Measurements from ENCODE around the gene CHMP2A. TPM values are rescaled to one million over a fixed set of nuclear protein-coding genes. Genes with fewer than 3 reads are reported as not detected.

Gene CHMP2A
- total RNA-seq, 1 donor: 106 TPM

GRCh38 chr19:58558623-58559274 is 3.8 kb upstream of the CHMP2A start:
- Histone ChIP-seq H3K27ac (ENCODE audit: low read depth, low read length) (peak overlapping the region; percentile 99), H3K27me3 (ENCODE audit: insufficient read depth, low read length) (peaks cover 6% of the 10 kb centered on the region), H3K79me2 (ENCODE audit: insufficient read depth, low read length) (peaks cover 40% of the 10 kb centered on the region), H3K4me2 (ENCODE audit: insufficient read depth, low read length) (peak overlapping the region; percentile 93), H3K36me3 (ENCODE audit: insufficient read depth, low read length) (peaks cover 16% of the 10 kb centered on the region), H3K4me1 (ENCODE audit: insufficient read depth, low read length) (peaks cover 46% of the 10 kb centered on the region), H2AFZ (ENCODE audit: low read length) (peak overlapping the region; percentile 92), H3K9me3 (ENCODE audit: low read depth, low read length) (no peaks in the 10 kb centered on the region), H3K4me3 (ENCODE audit: insufficient read depth, low read length) (peak overlapping the region; percentile 87), H4K20me1 (ENCODE audit: insufficient read depth, low read length) (peaks cover 12% of the 10 kb centered on the region)
- TF ChIP-seq CTCF (IDR thresholded peaks at IDR 0.05; ENCODE audit: extremely low read depth, low read depth, low read length): no peak
- DNase-seq (ENCODE audit: insufficient read length, low spot score, missing footprints): peak; percentile 100

- peaks cover 47% of the 10 kb centered on the region for H3K4me1 ChIP-seq (ENCODE audit: insufficient read depth, low read length)
- peak within 1 kb of the TSS; percentile 92 for H2AFZ ChIP-seq (ENCODE audit: low read length)
- H3K4me2 ChIP-seq (ENCODE audit: insufficient read depth, low read length): peak within 1 kb of the TSS; percentile 97
- peak within 1 kb of the TSS; percentile 99 for H3K27ac ChIP-seq (ENCODE audit: low read depth, low read length)
- no peak for DNase-seq (ENCODE audit: insufficient read length, low spot score, missing footprints)
- H4K20me1 ChIP-seq (ENCODE audit: insufficient read depth, low read length): peaks cover 12% of the 10 kb centered on the region
- no peak for TF ChIP-seq CTCF (IDR thresholded peaks at IDR 0.05; ENCODE audit: extremely low read depth, low read depth, low read length)
- peak within 1 kb of the TSS; percentile 87 for H3K4me3 ChIP-seq (ENCODE audit: insufficient read depth, low read length)
- H3K9me3 ChIP-seq (ENCODE audit: low read depth, low read length): no peaks in the 10 kb centered on the region
- peaks cover 18% of the 10 kb centered on the region for H3K36me3 ChIP-seq (ENCODE audit: insufficient read depth, low read length)
- H3K79me2 ChIP-seq (ENCODE audit: insufficient read depth, low read length): peaks cover 45% of the 10 kb centered on the region
- H3K27me3 ChIP-seq (ENCODE audit: insufficient read depth, low read length): peaks cover 2% of the 10 kb centered on the region
Observed at GRCh38 chr19:58558066-58558622, 3.2 kb upstream of the CHMP2A start, which contains the start of gene UBE2M. Gene UBE2M, minus strand, starts transcription at chr19:58558611. Its CDS starts 230 bp downstream, at chr19:58558381.

GRCh38 chr19:58557221-58558065 is 2.5 kb upstream of the CHMP2A start:
- Histone ChIP-seq H3K4me3 (ENCODE audit: insufficient read depth, low read length) (peak overlapping the region; percentile 87), H2AFZ (ENCODE audit: low read length) (no peak overlapping the region), H3K36me3 (ENCODE audit: insufficient read depth, low read length) (peaks cover 23% of the 10 kb centered on the region), H3K4me1 (ENCODE audit: insufficient read depth, low read length) (peaks cover 41% of the 10 kb centered on the region), H4K20me1 (ENCODE audit: insufficient read depth, low read length) (peaks cover 12% of the 10 kb centered on the region), H3K79me2 (ENCODE audit: insufficient read depth, low read length) (peaks cover 51% of the 10 kb centered on the region), H3K4me2 (ENCODE audit: insufficient read depth, low read length) (peak overlapping the region; percentile 97), H3K9me3 (ENCODE audit: low read depth, low read length) (no peaks in the 10 kb centered on the region), H3K27ac (ENCODE audit: low read depth, low read length) (peak overlapping the region; percentile 83), H3K27me3 (ENCODE audit: insufficient read depth, low read length) (no peaks in the 10 kb centered on the region)
- TF ChIP-seq CTCF (IDR thresholded peaks at IDR 0.05; ENCODE audit: extremely low read depth, low read depth, low read length): no peak
- peak; percentile 78 for DNase-seq (ENCODE audit: insufficient read length, low spot score, missing footprints)
